HPDE6-E6E7 (cell line): Measurements from ENCODE around the gene RNU1-3.
"Not testable (repeated sequence)": the region's sequence is repeated elsewhere in the genome, so short reads cannot be mapped to it uniquely, and the experiment has no call there.

ENCODE experiments used
- DNase-seq: peaks from one replicate; pipeline ENCODE4 v3.0.0; 2011; ENCODE audit warnings: missing footprints; ENCODE audit errors: extremely low spot score

Gene RNU1-3

DNA sequence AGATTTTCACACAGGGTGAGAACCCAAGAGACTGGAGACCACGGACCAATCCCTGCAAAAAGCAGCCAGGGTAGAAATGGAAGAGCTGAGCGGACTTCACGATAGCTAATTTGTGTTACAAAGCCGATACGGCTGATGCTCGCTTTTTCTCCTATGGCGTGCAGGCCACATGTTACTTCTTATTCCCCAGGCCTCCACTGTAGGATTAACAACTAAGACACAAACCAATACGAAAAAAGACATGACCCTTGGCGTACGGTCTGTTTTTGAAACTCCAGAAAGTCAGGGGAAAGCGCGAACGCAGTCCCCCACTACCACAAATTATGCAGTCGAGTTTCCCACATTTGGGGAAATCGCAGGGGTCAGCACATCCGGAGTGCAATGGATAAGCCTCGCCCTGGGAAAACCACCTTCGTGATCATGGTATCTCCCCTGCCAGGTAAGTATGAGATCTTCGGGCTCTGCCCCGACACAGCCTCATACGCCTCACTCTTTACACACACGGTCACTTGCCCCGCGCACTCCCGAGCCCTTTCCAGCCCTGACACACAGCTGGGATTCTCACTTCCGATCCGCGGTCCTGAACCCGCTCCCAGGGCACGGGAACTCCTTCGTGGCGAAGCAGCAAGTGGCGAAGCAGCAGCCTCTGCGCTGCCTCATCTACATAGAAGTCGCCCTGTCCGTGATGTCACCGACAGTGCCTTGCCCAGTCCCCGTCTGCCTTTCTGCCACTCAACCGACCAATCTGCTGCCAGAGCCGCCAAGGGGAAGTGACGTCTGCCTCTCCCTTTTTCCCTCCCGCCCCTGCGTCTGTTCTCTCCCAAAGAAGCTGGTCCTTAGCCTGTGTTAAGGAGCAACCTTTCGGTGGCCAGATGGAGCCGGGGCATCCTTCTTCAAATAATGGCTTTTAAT is at the start of gene RNU1-3:
Gene RNU1-3, minus strand, starts transcription at position 447 of the 912 bp plus-strand sequence.
- not testable (repeated sequence) for DNase-seq

DNA sequence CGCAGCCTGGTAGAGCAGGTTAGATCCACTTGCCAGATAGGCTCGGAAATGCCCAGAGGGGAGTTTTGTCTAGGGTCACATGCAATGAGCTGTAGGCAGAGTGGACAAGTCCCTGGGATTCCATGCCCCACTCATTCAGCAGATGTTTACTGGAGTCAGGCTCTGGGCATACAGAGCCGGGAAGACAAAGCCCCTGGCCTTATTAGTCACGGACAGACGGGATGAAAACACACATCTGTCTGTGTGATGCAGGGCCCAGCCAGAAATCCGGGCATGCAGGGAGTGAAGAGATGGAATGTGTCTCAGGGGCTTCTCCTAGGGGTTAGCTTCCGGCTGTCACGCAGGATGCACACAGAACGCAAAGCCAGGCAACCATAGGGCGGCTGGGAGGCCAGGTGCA is 46.7 kb upstream of the RNU1-3 start:
- not testable (repeated sequence) for DNase-seq

DNA sequence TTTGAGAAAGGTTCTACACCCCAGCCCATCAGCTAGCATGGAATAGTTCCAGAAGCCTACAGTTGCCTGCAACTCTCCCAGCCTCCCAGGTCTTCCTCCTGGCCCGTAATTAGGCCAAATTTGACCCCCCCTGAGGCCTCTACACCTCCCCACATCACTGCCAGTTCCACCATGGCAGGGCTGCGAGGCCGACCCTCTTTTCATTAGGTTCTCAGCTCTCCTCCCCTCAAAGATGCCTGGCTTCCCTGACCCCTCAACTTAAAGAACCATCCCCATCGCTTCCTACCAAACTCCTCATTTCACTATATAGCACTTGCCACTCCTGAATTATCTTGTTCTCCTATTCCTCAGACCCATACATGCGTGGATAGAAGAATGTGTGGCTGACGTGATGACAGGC is 46.2 kb upstream of the RNU1-3 start:
- not testable (repeated sequence) for DNase-seq

DNA sequence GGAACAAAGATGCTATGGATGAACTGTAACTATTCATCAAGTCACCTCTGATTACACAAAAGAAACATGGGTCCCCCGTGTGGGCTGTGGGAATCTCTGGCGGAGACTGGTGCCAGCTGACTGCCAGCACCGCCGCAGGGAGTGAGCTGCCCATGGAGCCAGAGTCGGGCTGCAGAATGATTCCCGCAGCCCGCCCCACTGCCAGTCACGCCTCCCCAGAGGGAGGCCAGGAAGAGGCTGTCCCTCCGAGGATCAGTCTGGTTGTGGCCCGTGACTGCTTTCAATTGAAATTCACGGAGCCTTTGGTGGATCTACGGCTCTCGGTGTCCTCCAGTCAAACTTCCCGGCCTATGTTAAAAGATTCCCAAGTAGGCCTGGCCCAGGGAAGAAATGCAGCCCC is 45.8 kb upstream of the RNU1-3 start:
- DNase-seq = not testable (repeated sequence)

DNA sequence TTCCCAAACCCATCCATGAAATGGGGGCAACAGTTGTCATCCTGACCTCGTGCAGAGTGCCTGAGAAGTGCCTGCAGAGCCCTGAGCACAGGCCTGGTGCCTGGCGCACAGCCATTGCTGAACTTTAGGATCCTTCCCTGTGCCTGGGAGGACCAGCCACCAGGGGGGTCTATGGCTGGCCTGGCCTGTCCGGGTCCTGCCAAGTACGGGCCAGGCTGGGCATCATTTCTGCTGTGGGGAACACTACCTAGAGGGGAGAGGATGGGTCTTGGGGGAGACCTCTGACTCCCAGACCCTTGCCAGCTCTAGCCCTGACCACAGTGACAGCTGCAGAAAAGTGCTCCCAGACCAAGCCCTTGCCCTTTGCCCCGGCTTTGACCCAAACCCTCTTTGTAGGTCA is 45.4 kb upstream of the RNU1-3 start:
- not testable (repeated sequence) for DNase-seq

DNA sequence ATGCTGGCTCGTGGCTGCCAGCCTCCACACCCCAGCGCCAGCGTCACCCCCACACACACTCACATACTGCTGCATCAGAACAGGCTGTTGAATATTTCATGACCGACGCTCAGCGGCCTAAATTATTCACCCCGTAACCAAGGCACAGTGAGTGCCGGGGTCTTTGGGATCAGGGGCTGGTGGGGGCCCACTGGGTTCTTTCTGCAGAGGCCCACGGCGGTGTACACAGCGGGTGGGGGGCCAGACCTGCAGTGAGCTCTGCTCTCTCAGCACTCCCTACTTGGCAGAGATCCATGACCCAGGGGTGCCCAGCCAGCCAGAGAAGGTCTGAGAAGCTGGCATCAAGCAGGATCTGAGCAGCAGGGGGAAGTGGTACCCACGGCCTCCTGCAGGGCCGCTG is 43.9 kb upstream of the RNU1-3 start:
- DNase-seq = not testable (repeated sequence)

DNA sequence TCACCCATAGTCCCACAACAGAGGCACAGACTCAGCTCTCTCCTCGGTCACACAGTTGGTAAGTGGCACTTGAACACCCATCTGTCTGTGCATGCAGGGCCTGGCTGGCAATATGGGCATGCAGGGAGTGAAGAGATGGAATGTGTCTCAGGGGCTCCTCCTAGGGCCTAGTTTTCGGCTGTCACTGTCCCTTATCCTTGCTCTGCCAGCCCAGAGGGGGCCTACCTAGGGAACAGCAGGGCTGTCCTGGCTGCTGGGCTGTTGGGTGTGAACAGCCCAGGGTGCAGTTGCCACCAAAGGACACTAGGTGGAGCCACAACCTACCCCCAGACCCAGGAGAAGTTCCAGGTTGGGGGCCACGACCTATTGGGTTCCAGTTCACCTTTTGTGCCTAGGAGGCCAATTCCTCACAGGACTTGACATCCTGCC is 42.9 kb upstream of the RNU1-3 start:
- not testable (repeated sequence) for DNase-seq

DNA sequence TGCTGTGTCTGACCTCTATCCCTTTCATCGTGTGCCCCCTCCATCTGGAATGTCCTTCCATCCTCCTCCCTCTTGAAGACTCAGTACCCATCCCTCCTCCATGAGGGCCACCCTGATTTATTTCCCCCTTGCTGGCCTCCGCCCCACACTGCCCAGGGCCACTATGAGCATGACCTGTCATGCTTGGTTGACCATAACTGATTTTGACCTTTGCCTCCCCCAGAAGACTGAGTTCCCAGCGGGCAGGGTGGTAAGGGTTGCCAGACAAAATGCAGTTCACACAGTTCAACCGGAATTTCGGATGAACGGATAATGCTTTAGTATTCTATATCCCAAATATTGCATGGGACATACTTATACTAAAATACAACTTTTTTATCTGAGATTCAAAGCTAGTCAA is 42.0 kb upstream of the RNU1-3 start:
- DNase-seq = not testable (repeated sequence)

DNA sequence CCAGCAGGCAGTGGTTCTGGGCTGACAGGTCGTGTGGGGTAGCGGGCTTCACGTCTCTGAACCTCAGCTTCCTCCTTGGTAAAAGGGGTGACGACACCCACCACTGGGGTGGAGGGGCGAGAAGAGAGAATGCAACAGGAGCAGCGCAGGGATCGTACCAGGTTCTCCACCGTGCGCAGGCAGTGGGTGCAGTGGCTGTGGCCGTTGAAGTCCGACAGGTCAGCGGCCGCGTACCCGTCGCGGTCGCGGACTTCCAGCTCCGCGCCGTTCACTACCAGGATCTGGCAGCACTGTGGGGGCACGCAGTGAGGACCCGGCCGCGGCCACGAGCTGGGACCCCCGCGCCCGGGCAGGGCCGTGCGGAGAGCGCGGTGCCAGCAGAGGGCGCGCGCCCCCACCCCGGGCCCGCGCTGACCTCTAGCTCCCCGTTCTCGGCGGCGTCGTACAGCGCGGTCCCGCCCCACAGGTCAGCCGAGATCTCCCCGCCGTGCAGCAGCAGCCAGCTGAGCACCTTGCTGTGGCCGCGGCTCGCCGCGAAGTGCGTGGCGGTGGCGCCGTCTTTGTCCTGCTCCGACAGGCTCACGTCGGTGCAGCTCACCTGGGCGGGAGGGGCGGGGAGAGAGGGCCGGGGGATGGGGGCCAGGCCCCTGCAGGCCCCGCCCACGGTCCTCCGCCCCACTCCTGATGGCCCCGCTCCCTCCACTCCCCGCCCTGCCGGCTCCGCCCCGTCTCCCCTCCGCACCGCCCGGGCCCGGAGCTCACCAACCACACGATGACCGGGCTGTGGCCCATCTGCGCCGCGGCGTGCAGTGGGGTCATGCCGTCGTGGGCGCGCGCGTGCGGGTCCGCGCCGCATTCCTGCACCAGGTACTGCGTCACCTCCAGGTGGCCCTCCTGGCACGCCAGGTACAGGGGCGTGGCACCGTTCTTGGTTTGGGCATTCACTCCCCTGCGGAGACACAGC is 40.7 kb upstream of the RNU1-3 start:
- not testable (repeated sequence) for DNase-seq

DNA sequence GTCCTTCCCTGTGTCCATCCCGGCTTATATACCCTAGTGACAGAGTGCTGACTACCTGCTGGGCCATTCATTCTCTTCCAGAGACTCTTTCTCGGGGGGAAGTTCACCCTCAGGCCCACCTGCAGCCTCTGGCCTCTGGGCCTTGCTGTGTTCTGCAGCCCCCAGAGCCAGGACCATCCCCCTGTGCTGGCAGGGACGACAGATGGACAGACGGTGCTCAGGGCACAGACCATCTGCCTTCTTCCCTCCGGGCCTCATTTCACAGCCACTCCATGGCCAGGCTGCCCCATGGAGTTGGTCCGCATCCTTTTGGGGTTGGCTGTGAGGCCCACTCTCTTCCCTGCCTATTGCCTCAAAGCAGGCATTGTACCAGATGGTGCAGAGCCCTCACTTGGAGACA is 39.6 kb upstream of the RNU1-3 start:
- DNase-seq = not testable (repeated sequence)

DNA sequence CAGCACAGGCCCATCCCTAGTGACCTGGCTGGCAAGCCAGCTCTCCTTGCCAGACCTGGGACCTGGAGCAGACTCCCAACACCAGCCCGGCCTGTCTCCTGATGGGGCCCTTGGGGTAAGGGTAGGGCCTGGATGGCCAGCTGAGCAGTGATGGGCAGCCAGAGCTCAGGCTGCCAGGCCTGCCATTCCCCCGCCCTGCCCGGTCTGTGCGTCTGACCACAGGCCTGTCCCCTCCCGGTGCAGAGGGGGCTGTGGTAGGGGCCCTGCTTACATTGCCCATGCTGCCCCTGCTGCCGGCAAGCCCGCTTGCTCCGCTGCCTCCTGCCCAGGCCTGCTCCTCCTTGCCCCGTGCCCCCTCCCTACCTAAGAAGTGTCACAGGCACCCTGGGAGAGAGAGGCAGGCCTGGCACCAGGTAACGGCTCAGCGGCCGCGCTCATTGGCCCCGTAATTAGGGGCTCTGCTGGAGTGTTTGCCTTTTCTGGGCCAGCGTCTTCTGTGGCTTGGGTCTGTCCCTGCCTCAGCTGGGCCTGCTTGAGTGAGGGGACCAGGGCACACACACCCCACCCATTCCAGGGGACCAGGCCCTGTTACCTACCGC is 37.9 kb upstream of the RNU1-3 start:
- DNase-seq = not testable (repeated sequence)

DNA sequence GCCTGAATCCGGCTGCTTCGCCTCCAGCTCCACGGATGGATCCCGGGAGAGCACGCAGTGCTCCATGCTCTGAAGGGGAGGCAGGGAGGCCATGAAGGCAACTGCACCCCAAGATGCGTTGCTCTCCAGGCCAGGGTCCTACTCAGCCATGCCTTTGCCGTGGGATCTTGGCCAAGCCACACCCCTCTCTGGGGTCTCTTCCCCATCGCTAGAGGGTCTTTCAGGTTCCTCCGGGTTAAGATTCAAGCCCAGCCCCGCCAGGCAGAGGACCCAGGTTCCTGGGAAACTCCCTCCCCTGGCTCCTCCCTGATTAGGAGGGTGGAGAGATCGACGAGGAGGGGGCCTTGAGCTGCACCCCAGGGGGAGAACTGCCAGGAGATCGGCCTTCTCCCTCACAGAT is 37.3 kb upstream of the RNU1-3 start:
- DNase-seq = not testable (repeated sequence)

DNA sequence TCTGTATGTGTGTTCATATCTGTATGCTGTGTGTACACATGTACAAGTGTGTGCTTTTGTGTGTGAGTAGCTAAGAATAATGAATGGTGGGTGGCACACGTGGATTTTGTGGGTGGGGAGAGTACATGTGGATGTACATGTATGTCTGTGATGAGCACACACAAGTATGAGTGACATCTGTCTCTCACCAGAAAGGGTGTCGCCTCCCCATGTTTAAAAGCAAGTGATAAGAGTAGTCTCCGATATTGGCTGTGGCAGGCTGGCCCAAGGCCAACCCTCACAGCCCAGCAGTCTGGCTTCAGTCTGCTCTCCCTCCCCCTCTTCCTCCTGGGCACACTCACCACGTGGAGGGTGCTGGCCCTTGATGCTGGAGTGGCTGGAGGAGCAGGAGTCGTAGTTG is 36.9 kb upstream of the RNU1-3 start:
- not testable (repeated sequence) for DNase-seq

DNA sequence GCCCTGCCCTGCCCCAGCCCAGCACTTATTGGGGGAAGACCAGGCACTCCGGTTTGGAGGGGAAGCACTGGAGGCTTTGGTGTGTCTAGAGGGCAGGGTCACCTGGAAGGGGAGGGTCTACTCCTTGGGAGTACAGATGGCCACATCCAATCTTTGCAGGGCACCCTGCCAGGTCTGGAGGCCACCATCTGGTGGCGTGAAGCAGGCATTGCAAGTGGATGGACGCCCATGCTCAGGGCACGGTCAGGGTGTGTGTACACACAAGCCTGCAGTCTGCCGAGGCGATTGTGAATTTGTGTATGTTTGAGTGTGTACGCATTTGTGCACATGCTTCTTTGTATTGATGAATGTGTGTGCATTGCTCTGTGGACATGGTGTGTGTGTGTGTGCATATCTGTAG is 36.4 kb upstream of the RNU1-3 start:
- DNase-seq = not testable (repeated sequence)

DNA sequence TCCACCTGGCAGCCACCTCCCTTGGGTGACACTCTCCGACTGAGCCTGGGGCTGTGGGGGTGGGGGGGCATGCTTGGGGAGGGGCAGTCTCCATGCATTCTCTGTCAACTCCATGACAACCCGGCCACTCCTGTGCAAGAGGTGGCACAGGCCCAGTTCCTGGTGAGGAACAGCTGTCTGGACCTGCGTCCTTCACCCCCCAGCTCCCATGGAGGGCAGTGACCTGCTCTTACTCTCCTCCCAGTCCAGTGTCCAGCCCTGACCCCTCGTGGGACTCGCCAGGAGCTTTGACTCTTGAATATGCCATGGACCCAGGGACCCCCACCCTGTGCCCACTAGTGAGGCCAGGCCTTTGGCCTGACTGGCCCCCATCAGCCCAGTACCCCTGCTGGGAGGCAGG is 35.5 kb upstream of the RNU1-3 start:
- DNase-seq = not testable (repeated sequence)

DNA sequence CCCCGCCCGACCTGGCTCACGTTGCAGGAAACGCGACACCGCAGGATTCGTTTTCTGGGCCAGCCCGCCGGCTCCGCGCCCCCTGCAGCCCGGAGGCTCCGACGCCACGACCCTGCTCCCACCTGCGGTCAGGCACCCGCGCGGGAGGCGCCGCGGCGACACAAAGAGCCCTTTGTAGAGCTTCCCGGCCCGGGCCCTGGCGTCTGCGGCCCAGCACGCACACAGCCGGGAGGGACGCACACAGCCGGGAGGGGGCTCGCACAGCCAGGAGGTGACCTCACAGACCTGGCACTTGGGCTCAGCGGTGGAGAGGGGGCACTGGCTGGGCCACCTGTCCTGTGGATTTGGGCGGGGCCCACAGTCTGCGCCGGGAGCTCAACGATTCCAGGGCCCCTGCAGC is 34.4 kb upstream of the RNU1-3 start:
- not testable (repeated sequence) for DNase-seq

DNA sequence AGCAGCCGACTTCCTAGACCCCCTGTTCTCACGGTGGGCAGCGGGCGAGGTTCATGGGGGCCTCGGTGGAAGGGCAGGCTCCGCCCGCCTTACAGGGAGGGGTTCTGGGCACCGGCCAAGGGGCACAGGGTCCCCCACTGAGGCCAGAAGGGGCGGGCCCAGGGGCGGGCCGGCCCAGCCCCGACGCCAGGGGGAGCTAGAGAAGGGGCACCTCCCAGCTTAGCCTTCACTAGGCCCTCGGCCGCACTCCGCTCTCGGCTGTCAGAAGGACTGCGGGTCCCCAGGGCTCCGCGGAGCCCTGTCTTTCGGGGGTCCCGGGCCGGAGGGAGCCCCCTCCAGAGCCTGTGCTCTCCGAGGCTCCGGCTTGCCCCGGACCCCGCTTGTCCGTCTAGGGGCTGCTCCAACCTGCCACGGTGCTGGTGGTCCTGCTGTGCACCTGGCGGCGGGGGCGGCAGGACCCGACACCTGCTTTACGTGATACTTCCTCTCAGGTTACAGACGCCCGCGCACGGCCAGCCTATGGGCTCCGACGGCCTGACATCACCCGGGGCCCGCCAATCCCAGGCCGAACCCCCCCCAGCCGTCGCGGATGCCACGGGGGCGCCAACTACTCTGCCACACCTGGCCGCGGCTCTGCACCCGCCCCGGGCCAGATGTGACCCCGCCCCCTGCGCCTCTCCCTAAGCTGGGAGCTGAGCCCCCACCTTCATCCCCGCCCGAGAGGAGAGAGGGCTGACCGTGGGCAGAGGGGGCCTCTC is 33.6 kb upstream of the RNU1-3 start:
- DNase-seq = not testable (repeated sequence)

DNA sequence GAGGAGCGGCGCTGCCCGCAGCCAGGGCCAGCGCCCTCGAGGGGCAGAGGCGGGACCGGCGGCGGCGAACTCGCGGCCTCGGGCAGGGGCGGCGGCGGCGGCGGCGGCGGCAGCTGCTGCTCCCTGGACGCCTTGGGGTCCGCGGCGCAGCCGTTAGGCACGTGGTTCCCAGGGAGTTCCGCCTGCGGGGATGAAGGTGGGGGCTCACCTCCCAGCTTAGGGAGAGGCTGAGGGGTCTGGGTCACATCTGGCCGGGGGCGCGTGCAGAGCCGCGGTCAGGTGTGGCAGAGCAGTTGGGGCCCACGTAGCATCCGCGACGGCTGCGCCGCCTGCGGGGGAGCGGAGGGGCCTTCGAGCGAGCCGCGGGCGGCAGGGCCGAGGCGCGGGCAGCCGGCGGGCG is 32.7 kb upstream of the RNU1-3 start:
- DNase-seq = not testable (repeated sequence)

DNA sequence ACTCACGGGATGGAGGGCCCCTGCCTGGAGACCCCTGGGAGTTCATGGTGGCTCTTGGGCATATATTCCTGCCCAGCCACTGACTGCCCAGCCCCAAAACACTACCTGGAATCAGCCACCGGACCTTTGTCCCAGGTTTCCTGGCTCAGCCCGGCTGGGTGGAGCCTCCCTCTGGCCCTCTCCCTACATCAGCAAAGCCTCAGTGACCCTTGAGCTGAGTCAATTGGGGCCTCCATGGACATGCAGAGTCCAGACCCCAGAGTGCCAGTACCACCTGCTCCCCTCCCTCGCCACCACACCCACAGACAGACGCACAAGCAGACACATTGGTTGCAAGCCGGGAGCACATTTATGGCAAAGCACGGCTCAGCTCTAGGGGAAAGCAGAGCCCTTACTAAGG is 30.4 kb upstream of the RNU1-3 start:
- DNase-seq = not testable (repeated sequence)

DNA sequence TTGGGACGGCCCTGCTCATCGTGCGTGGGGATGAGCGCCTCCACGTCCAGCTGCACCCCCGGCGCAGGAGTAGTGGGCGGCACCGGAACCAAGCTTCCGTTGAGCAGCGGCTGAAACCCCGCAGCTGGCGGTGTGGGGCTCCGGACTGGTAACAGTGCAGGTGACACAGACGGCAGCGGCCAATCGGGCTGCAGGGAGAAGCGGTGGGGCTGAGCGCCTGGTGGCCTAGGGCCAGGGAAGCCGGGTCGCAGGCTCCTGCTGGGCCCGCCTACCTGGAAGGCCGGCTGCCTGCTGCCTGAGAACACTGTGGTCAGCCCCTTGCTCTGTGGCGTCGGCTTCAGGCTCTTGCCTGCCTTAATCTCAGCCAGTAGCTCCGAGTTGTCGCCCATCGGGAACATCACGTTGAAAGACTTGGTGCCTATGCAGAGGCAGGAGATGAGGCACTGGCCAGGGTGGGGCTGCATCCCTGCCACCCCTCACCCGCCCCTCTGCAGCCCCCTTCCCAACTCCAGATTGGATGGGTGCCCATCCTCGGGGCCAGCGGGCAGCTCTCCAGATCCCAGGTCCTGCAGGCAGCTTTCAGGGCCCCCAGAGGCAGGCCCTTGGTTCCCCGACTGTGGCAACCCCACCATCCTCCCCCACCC is 29.9 kb upstream of the RNU1-3 start:
- DNase-seq = not testable (repeated sequence)
